ENCODE measurements around the gene CRYBG1. TPM values are rescaled to one million over a fixed set of nuclear protein-coding genes. Genes with fewer than 3 reads are reported as not detected.

Gene CRYBG1
- total RNA-seq, 1 experiment from 2014 or later, result 10.7 TPM

DNA sequence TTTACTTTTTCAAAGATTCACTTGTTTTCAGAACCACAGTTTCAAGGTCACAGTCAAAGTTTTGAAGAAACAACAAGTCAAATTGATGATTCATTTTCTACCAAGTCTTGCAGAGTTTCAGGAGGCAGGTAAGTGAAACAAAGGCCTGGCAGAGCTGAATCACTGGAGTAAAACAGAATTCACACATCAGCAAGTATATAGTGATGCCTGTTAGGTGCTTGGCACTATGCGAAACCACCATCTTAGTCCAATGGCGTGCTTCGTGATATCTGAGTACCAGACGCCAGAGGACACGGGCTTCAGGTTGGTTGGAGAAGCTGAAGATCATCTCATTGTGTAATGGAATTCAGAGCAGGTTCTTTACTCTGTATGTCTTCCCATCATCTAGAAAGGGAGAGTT lies 192.9 kb downstream of the CRYBG1 start:
- Histone ChIP-seq H3K9me2 (ENCODE audit: insufficient read depth) (no peaks in the 10 kb centered on the region), H3K4me2 (ENCODE audit: low read length) (no peak overlapping the region), H3K9ac (ENCODE audit: low read length) (no peak overlapping the region), H3K4me1 (ENCODE audit: control insufficient read depth in 1 of 2, insufficient read depth in 2 of 2, low read length in 2 of 2) (peaks cover 4 to 24% of the 10 kb centered on the region in 2 experiments), H3K27ac (ENCODE audit: low read depth, low read length) (no peak overlapping the region), H3K36me3 (ENCODE audit: control insufficient read depth in 1 of 2, insufficient read depth in 2 of 2, low read length in 2 of 2) (peaks cover 0 to 7% of the 10 kb centered on the region in 2 experiments; a peak in 1 of 4 replicates), H2AFZ (ENCODE audit: low read depth, low read length, poor library complexity, severe bottlenecking) (no peak overlapping the region), H3K9me3 (ENCODE audit: control insufficient read depth in 1 of 2, insufficient read depth in 1 of 2, low read depth in 1 of 2, low read length in 2 of 2) (no peaks in the 10 kb centered on the region), H3K79me2 (ENCODE audit: insufficient read depth, low read length) (no peaks in the 10 kb centered on the region), H3K4me3 (replicated peaks in 1 of 2; ENCODE audit: low read depth in 1 of 2, low read length in 2 of 2) (no peak overlapping the region), H3K27me3 (ENCODE audit: insufficient read depth, low read length) (no peaks in the 10 kb centered on the region), H4K20me1 (ENCODE audit: insufficient read depth) (no peaks in the 10 kb centered on the region)
- ATAC-seq (no peak), DNase-seq (ENCODE audit: low read depth, low spot score) (no peak)
- CTCF ChIA-PET, result interaction anchor here (1.0 kb wide), 1 partner anchor 108 kb away, joined by 4 read pairs; no protein-coding TSS in a partner anchor
- intact Hi-C loops (cut with micrococcal nuclease), result no loop called here
- RAD21 ChIA-PET (ENCODE audit: low non-redundant PET in 1 of 2, low total read pairs in 2 of 2, uncharacterized antibody in 2 of 2, unreplicated experiment in 2 of 2), result no interaction called here
- POLR2A ChIA-PET, result no interaction called here
- no TSS peak for BruUV-seq (replicated peaks)
- TF ChIP-seq, protein P1, sequence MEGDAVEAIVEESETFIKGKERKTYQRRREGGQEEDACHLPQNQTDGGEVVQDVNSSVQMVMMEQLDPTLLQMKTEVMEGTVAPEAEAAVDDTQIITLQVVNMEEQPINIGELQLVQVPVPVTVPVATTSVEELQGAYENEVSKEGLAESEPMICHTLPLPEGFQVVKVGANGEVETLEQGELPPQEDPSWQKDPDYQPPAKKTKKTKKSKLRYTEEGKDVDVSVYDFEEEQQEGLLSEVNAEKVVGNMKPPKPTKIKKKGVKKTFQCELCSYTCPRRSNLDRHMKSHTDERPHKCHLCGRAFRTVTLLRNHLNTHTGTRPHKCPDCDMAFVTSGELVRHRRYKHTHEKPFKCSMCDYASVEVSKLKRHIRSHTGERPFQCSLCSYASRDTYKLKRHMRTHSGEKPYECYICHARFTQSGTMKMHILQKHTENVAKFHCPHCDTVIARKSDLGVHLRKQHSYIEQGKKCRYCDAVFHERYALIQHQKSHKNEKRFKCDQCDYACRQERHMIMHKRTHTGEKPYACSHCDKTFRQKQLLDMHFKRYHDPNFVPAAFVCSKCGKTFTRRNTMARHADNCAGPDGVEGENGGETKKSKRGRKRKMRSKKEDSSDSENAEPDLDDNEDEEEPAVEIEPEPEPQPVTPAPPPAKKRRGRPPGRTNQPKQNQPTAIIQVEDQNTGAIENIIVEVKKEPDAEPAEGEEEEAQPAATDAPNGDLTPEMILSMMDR (IDR thresholded peaks at IDR 0.05 in 2 of 3, conservative IDR thresholded peaks at IDR 0.05 in 1 of 3; ENCODE audit: borderline replicate concordance in 1 of 3, insufficient read depth in 1 of 3, low read depth in 2 of 3, low read length in 2 of 3), result no peak
- TF ChIP-seq, protein P2, sequence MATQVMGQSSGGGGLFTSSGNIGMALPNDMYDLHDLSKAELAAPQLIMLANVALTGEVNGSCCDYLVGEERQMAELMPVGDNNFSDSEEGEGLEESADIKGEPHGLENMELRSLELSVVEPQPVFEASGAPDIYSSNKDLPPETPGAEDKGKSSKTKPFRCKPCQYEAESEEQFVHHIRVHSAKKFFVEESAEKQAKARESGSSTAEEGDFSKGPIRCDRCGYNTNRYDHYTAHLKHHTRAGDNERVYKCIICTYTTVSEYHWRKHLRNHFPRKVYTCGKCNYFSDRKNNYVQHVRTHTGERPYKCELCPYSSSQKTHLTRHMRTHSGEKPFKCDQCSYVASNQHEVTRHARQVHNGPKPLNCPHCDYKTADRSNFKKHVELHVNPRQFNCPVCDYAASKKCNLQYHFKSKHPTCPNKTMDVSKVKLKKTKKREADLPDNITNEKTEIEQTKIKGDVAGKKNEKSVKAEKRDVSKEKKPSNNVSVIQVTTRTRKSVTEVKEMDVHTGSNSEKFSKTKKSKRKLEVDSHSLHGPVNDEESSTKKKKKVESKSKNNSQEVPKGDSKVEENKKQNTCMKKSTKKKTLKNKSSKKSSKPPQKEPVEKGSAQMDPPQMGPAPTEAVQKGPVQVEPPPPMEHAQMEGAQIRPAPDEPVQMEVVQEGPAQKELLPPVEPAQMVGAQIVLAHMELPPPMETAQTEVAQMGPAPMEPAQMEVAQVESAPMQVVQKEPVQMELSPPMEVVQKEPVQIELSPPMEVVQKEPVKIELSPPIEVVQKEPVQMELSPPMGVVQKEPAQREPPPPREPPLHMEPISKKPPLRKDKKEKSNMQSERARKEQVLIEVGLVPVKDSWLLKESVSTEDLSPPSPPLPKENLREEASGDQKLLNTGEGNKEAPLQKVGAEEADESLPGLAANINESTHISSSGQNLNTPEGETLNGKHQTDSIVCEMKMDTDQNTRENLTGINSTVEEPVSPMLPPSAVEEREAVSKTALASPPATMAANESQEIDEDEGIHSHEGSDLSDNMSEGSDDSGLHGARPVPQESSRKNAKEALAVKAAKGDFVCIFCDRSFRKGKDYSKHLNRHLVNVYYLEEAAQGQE (IDR thresholded peaks at IDR 0.05; ENCODE audit: low read depth), result no peak
- TF ChIP-seq TCF7L2 (IDR thresholded peaks at IDR 0.05; ENCODE audit: borderline replicate concordance, extremely low read depth, insufficient read depth, insufficient read length), result no peak
- TF ChIP-seq, protein P3, sequence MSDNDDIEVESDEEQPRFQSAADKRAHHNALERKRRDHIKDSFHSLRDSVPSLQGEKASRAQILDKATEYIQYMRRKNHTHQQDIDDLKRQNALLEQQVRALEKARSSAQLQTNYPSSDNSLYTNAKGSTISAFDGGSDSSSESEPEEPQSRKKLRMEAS (IDR thresholded peaks at IDR 0.05), result no peak
- TF ChIP-seq POLR2A (IDR thresholded peaks at IDR 0.05; ENCODE audit: borderline replicate concordance, extremely low read depth, insufficient read depth, insufficient read length), result no peak
- no peak for TF ChIP-seq SRF (IDR thresholded peaks at IDR 0.05; ENCODE audit: low read depth)
- no peak for TF ChIP-seq ZNF274 (IDR thresholded peaks at IDR 0.05; ENCODE audit: low read depth, low read length)
- TF ChIP-seq ZFX (IDR thresholded peaks at IDR 0.05), result no peak
- TF ChIP-seq CBX3 (IDR thresholded peaks at IDR 0.05; ENCODE audit: low read depth), result no peak
- TF ChIP-seq SP1 (IDR thresholded peaks at IDR 0.05; ENCODE audit: low read depth), result no peak
- no peak for TF ChIP-seq FOSL1 (IDR thresholded peaks at IDR 0.05; ENCODE audit: low read depth)
- no peak for TF ChIP-seq ELF1 (IDR thresholded peaks at IDR 0.05; ENCODE audit: borderline replicate concordance, low read depth)

All from HCT116 (cell line).